Hepatocyte (in vitro differentiated cells): Measurements from ENCODE around the gene ECSCR. TPM values are rescaled to one million over a fixed set of nuclear protein-coding genes. Genes with fewer than 3 reads are reported as not detected.

Experiments used
- DNase-seq: peaks from one replicate; pipeline ENCODE4 v3.0.0-alpha.2; 2016; ENCODE audit warnings: low spot score
- H2AFZ ChIP-seq: fragments of 200-600 bp; sonication (generic); 2 replicates; pipeline ENCODE4 v1.6.0; 2016; ENCODE audit warnings: antibody characterized with exemption, mild to moderate bottlenecking
- H3K27ac ChIP-seq: fragments of 200-600 bp; sonication (generic); 2 replicates; pipeline ENCODE4 v1.5.1; 2016; ENCODE audit warnings: mild to moderate bottlenecking
- H3K27me3 ChIP-seq: fragments of 200-600 bp; sonication (generic); 2 replicates; pipeline ENCODE4 v1.6.1; 2016
- H3K36me3 ChIP-seq: fragments of 200-600 bp; sonication (generic); replicated peaks from 2 replicates; pipeline ENCODE4 v1.5.1; 2016; ENCODE audit warnings: low read depth; ENCODE audit not compliant: insufficient read depth
- H3K4me1 ChIP-seq: fragments of 200-600 bp; sonication (generic); 2 replicates; pipeline ENCODE4 v1.5.1; 2016; ENCODE audit warnings: mild to moderate bottlenecking, moderate library complexity; ENCODE audit not compliant: insufficient read depth
- H3K4me2 ChIP-seq: fragments of 200-600 bp; sonication (generic); 2 replicates; pipeline ENCODE4 v1.6.0; 2016
- H3K4me3 ChIP-seq: fragments of 200-600 bp; sonication (generic); 2 replicates; pipeline ENCODE4 v1.5.1; 2016; ENCODE audit warnings: mild to moderate bottlenecking
- H3K79me2 ChIP-seq: fragments of 200-600 bp; sonication (generic); 2 replicates; pipeline ENCODE4 v1.6.0; 2017; ENCODE audit warnings: mild to moderate bottlenecking
- H3K9me2 ChIP-seq: fragments of 200-600 bp; sonication (generic); replicated peaks from 2 replicates; pipeline ENCODE4 v1.6.0; 2017; ENCODE audit warnings: mild to moderate bottlenecking; ENCODE audit not compliant: insufficient read depth
- H3K9me3 ChIP-seq: fragments of 200-600 bp; sonication (generic); 2 replicates; pipeline ENCODE4 v1.5.1; 2016; ENCODE audit warnings: low read depth, mild to moderate bottlenecking
- H4K20me1 ChIP-seq: fragments of 200-600 bp; sonication (generic); 2 replicates; pipeline ENCODE4 v1.6.0; 2016; ENCODE audit warnings: mild to moderate bottlenecking; ENCODE audit not compliant: insufficient read depth, poor library complexity, severe bottlenecking
- CTCF ChIP-seq: fragments of 200-600 bp; sonication (generic); IDR thresholded peaks from 2 replicates; pipeline ENCODE4 v1.5.1; 2016; ENCODE audit warnings: antibody characterized with exemption, mild to moderate bottlenecking; ENCODE audit not compliant: poor library complexity
- EZH2 ChIP-seq: fragments of 200-600 bp; sonication (generic); IDR thresholded peaks from 2 replicates; pipeline ENCODE4 v1.6.1; 2016; ENCODE audit warnings: antibody characterized with exemption, mild to moderate bottlenecking, borderline replicate concordance
- EZH2phosphoT487 ChIP-seq: fragments of 200-600 bp; sonication (generic); IDR thresholded peaks from one replicate; pipeline ENCODE4 v1.6.1; 2018; ENCODE audit warnings: antibody characterized with exemption, mild to moderate bottlenecking, low read depth, moderate library complexity; ENCODE audit not compliant: unreplicated experiment, severe bottlenecking
- WGBS: methylation state at CpG from one replicate; pipeline ENCODE4 v1.1.6; 2016; ENCODE audit warnings: low lambda C conversion rate; ENCODE audit errors: missing lambda C conversion rate; 5-methylcytosine and 5-hydroxymethylcytosine counted together
- polyA plus RNA-seq: library from polyadenylated mRNA; unstranded; fragments of >200 nt; fragmentation: Nextera tagmentation; extraction: Ambion mirVana; gene quantifications from 2 replicates; pipeline ENCODE4 v1.2.1, GENCODE V29; 2016
- total RNA-seq: library from RNA; depleted of rRNA; stranded (reverse); fragments of >200 nt; gene quantifications from 2 replicates; pipeline ENCODE4 v1.2.3, GENCODE V29; 2014

Gene ECSCR
- total and polyA plus RNA-seq, 2 experiments from 2014 or later = 0.27 to 0.42 TPM

- no peaks in the 10 kb centered on the region for H3K27me3 ChIP-seq
- H3K4me1 ChIP-seq = peaks cover 8% of the 10 kb centered on the region
- no peaks in the 10 kb centered on the region for H3K9me3 ChIP-seq
- H3K4me2 ChIP-seq = no peak overlapping the region
- no peak overlapping the region for H3K27ac ChIP-seq
- H3K9me2 ChIP-seq = no peaks in the 10 kb centered on the region
- H2AFZ ChIP-seq = no peak overlapping the region
- no peaks in the 10 kb centered on the region for H3K36me3 ChIP-seq
- whole genome bisulfite sequencing = 75% methylated on average over 8 of the region's 8 CpGs
- TF ChIP-seq EZH2phosphoT487 = no peak
- no peak for TF ChIP-seq CTCF
- no peak for TF ChIP-seq EZH2
- no peak for DNase-seq
- H3K4me3 ChIP-seq = no peak overlapping the region
- no peaks in the 10 kb centered on the region for H3K79me2 ChIP-seq
- H4K20me1 ChIP-seq = no peaks in the 10 kb centered on the region
Measured at GRCh38 chr5:139468421-139468931, 5.9 kb upstream of the ECSCR start.

GRCh38 chr5:139461698-139462097 is 845 bp downstream of the ECSCR start:
- WGBS = 80% methylated on average over 5 of the region's 5 CpGs
- Histone ChIP-seq H3K79me2 (no peaks in the 10 kb centered on the region), H3K36me3 (no peaks in the 10 kb centered on the region), H3K4me1 (no peaks in the 10 kb centered on the region), H3K4me2 (no peak overlapping the region), H2AFZ (no peak overlapping the region), H3K9me3 (no peaks in the 10 kb centered on the region), H4K20me1 (no peaks in the 10 kb centered on the region), H3K27ac (no peak overlapping the region), H3K9me2 (no peaks in the 10 kb centered on the region), H3K27me3 (no peaks in the 10 kb centered on the region), H3K4me3 (no peak overlapping the region)
- TF ChIP-seq EZH2phosphoT487 (no peak), EZH2 (no peak), CTCF (no peak)
- no peak for DNase-seq

GRCh38 chr5:139461176-139461575 is 1.4 kb downstream of the ECSCR start:
- 85% methylated on average over 7 of the region's 7 CpGs for WGBS
- no peak overlapping the region for H3K27ac ChIP-seq
- no peaks in the 10 kb centered on the region for H4K20me1 ChIP-seq
- H3K4me2 ChIP-seq = no peak overlapping the region
- no peak for TF ChIP-seq CTCF
- no peak for TF ChIP-seq EZH2
- no peak for TF ChIP-seq EZH2phosphoT487
- no peaks in the 10 kb centered on the region for H3K79me2 ChIP-seq
- H3K36me3 ChIP-seq = no peaks in the 10 kb centered on the region
- no peaks in the 10 kb centered on the region for H3K27me3 ChIP-seq
- H3K9me2 ChIP-seq = no peaks in the 10 kb centered on the region
- H2AFZ ChIP-seq = no peak overlapping the region
- H3K4me3 ChIP-seq = no peak overlapping the region
- no peaks in the 10 kb centered on the region for H3K9me3 ChIP-seq
- no peak for DNase-seq
- H3K4me1 ChIP-seq = no peaks in the 10 kb centered on the region

- 64% methylated on average over 1 of the region's 1 CpG for WGBS
- TF ChIP-seq EZH2phosphoT487 = no peak
- no peak for TF ChIP-seq CTCF
- no peak for TF ChIP-seq EZH2
- Histone ChIP-seq H3K4me1 (no peaks in the 10 kb centered on the region), H3K9me3 (no peaks in the 10 kb centered on the region), H3K9me2 (no peaks in the 10 kb centered on the region), H3K79me2 (no peaks in the 10 kb centered on the region), H4K20me1 (no peaks in the 10 kb centered on the region), H3K36me3 (no peaks in the 10 kb centered on the region), H3K4me3 (no peak overlapping the region), H3K27ac (no peak overlapping the region), H2AFZ (no peak overlapping the region), H3K27me3 (no peaks in the 10 kb centered on the region), H3K4me2 (no peak overlapping the region)
- DNase-seq = no peak
Measured at GRCh38 chr5:139460455-139460854, 2.1 kb downstream of the ECSCR start.
